Panc1 (cell line): Measurements from ENCODE around the gene MFAP5.

Source experiments
- CTCF ChIP-seq: fragments of 450-650 bp; IDR thresholded peaks from 2 replicates; pipeline ENCODE4 v1.5.1; 2017; ENCODE audit warnings: mild to moderate bottlenecking
- POLR2AphosphoS5 ChIP-seq: IDR thresholded peaks from 2 replicates; pipeline ENCODE4 v1.6.1; 2012; ENCODE audit warnings: mild to moderate bottlenecking, low read depth, low read length, moderate library complexity
- REST ChIP-seq, 2 experiments: IDR thresholded peaks; 2 replicates each; pipeline ENCODE4 v1.6.1; 2011 to 2012; ENCODE audit warnings: low read depth in 2 of 2, control low read depth in 1 of 2, low read length in 1 of 2, mild to moderate bottlenecking in 1 of 2, moderate library complexity in 1 of 2; ENCODE audit not compliant: insufficient read depth in 1 of 2
- SIN3A ChIP-seq: IDR thresholded peaks from 2 replicates; pipeline ENCODE4 v1.6.1; 2012; ENCODE audit warnings: low read depth, mild to moderate bottlenecking, low read length, moderate library complexity, borderline replicate concordance; ENCODE audit not compliant: insufficient read depth
- TCF7L2 ChIP-seq: IDR thresholded peaks from 2 replicates; pipeline ENCODE4 v1.6.1; 2011; ENCODE audit warnings: mild to moderate bottlenecking, low read depth, low read length, inconsistent platforms

- TF ChIP-seq CTCF, result no peak
- TF ChIP-seq POLR2AphosphoS5, result no peak
- TF ChIP-seq REST (IDR thresholded peaks at IDR 0.05; ENCODE audit: insufficient read depth in 1 of 2, low read depth in 2 of 2, low read length in 1 of 2), result no peak
- TF ChIP-seq SIN3A, result no peak
- TF ChIP-seq TCF7L2, result no peak
Observed at GRCh38 chr12:8678661-8679111, 16.1 kb upstream of the MFAP5 start.
